HepG2 (cell line): ENCODE measurements around the gene KAT14. TPM values are rescaled to one million over a fixed set of nuclear protein-coding genes. Genes with fewer than 3 reads are reported as not detected.
A peak's percentile ranks its signal among the peaks of the same experiment; 100 is the strongest.

Experiments used
- ADNP ChIP-seq: sonication (generic); formaldehyde crosslinking; IDR thresholded peaks from 2 replicates; pipeline ENCODE4 v1.4.0; 2020; ENCODE audit warnings: missing genetic modification reagents
- HDAC6 ChIP-seq: fragments of 200-600 bp; sonication (generic); IDR thresholded peaks from 2 replicates; pipeline ENCODE4 v1.7.0; 2017; ENCODE audit warnings: mild to moderate bottlenecking, antibody characterized with exemption, low read length, low read depth
- HNF1A ChIP-seq, 2 experiments: sonication (generic) in 1 of 2; formaldehyde crosslinking in 1 of 2; IDR thresholded peaks; 2 replicates each; pipeline versions ENCODE4 v1.4.0 to v1.6.1; 2016 to 2020; ENCODE audit warnings: borderline replicate concordance in 1 of 2, low read depth in 1 of 2, mild to moderate bottlenecking in 1 of 2, missing genetic modification reagents in 1 of 2
- HOMEZ ChIP-seq: IDR thresholded peaks from 2 replicates; pipeline ENCODE4 v1.6.1; 2016; ENCODE audit warnings: low read depth
- JUN ChIP-seq: sonication (generic); formaldehyde crosslinking; IDR thresholded peaks from 2 replicates; pipeline ENCODE4 v1.4.0; 2020; ENCODE audit warnings: mild to moderate bottlenecking, missing genetic modification reagents
- MYNN ChIP-seq: sonication (generic); formaldehyde crosslinking; IDR thresholded peaks from 2 replicates; pipeline ENCODE4 v1.4.0; 2020; ENCODE audit warnings: mild to moderate bottlenecking, low read depth, missing genetic modification reagents
- NAIF1 ChIP-seq: sonication (generic); formaldehyde crosslinking; IDR thresholded peaks from 2 replicates; pipeline ENCODE4 v1.5.0; 2020; ENCODE audit warnings: mild to moderate bottlenecking, missing genetic modification reagents, borderline replicate concordance
- SP140L ChIP-seq: sonication (generic); formaldehyde crosslinking; IDR thresholded peaks from 2 replicates; pipeline ENCODE4 v1.4.0; 2020; ENCODE audit warnings: missing genetic modification reagents, borderline replicate concordance
- TRAFD1 ChIP-seq: sonication (generic); formaldehyde crosslinking; IDR thresholded peaks from 2 replicates; pipeline ENCODE4 v1.5.1; 2020; ENCODE audit warnings: missing genetic modification reagents, mild to moderate bottlenecking, borderline replicate concordance
- ZBTB3 ChIP-seq: sonication (generic); formaldehyde crosslinking; IDR thresholded peaks from 2 replicates; pipeline ENCODE4 v1.4.0; 2020; ENCODE audit warnings: low read depth, mild to moderate bottlenecking, moderate library complexity, missing genetic modification reagents, borderline replicate concordance
- ZNF205 ChIP-seq: IDR thresholded peaks from 2 replicates; pipeline ENCODE4 v1.6.1; 2018; ENCODE audit warnings: missing biosample characterization, missing genetic modification reagents
- ZNF720 ChIP-seq: sonication (generic); formaldehyde crosslinking; IDR thresholded peaks from 2 replicates; pipeline ENCODE4 v1.4.0; 2020; ENCODE audit warnings: missing genetic modification reagents
- polyA plus RNA-seq, 8 experiments: library from polyadenylated mRNA; depleted of rRNA in 3 of 8; stranded (reverse) in 7 of 8; unstranded in 1 of 8; fragments of >200 nt; fragmentation: Illumina TruSeq in 4 of 8; extraction: Trizol in 4 of 8; gene quantifications; 2 replicates each; pipeline versions ENCODE4 v1.2.1 to v1.2.3, GENCODE V29; 2011 to 2016; ENCODE audit warnings: low read depth in 4 of 8, missing spikeins in 1 of 8, mixed read lengths in 1 of 8; ENCODE audit not compliant: insufficient read depth in 1 of 8
- total RNA-seq, 5 experiments: library from RNA; depleted of rRNA; stranded (reverse); fragments of >200 nt; fragmentation: Illumina TruSeq; extraction: Trizol; gene quantifications; 2 replicates each; pipeline ENCODE4 v1.2.3, GENCODE V29; 2016; ENCODE audit warnings: low read depth in 1 of 5

The KAT14 gene
- total and polyA plus RNA-seq, 2 of the 13 experiments (the other 11 are each of a cell fraction or from before 2014, with no cell fraction given), result 5.1 to 15.1 TPM

- TF ChIP-seq ADNP (CRISPR knock-in tag) (0 out of 2 replicates have a peak, but pooled peaks have one; percentile 17), SP140L (CRISPR knock-in tag) (no peak), HNF1A (IDR thresholded peaks at IDR 0.05; ENCODE audit: low read depth) (0 out of 2 replicates have a peak, but pooled peaks have one; percentile 13), HNF1A (CRISPR knock-in tag; IDR thresholded peaks at IDR 0.05; ENCODE audit: borderline replicate concordance) (no peak), ZBTB3 (CRISPR knock-in tag) (no peak), NAIF1 (CRISPR knock-in tag) (peak; percentile 75; the same call in 1 of the 2 replicates), MYNN (CRISPR knock-in tag) (no peak), HOMEZ (no peak; the same call in 1 of the 2 replicates), TRAFD1 (CRISPR knock-in tag) (no peak), ZNF720 (CRISPR knock-in tag) (no peak), HDAC6 (no peak), JUN (CRISPR knock-in tag) (peak; percentile 85), ZNF205 (CRISPR knock-in tag) (peak; percentile 73; the same call in 1 of the 2 replicates)
Observed at GRCh38 chr20:18144541-18145099, 7.0 kb downstream of the KAT14 start (continued).
